ENCODE measurements around the gene OPA1. TPM values are rescaled to one million over a fixed set of nuclear protein-coding genes. Genes with fewer than 3 reads are reported as not detected.
"Not testable (repeated sequence)": the region's sequence is repeated elsewhere in the genome, so short reads cannot be mapped to it uniquely, and the experiment has no call there.

The OPA1 gene
- polyA plus RNA-seq, 1 donor = 45.5 TPM

- H3K4me3 ChIP-seq (ENCODE audit: low read length) = no peak overlapping the region
- H3K27me3 ChIP-seq (ENCODE audit: control insufficient read depth, insufficient read depth, low read length) = no peaks in the 10 kb centered on the region
- H3K36me3 ChIP-seq (ENCODE audit: control insufficient read depth, insufficient read depth, low read length) = no peaks in the 10 kb centered on the region
- peaks cover 3% of the 10 kb centered on the region for H3K4me1 ChIP-seq (ENCODE audit: control insufficient read depth, insufficient read depth, low read length)
- no peak for DNase-seq
- 100% methylated on average over 1 of the region's 1 CpG for WGBS (ENCODE audit: insufficient coverage, low lambda C conversion rate)
- no peaks in the 10 kb centered on the region for H3K9me3 ChIP-seq (ENCODE audit: control insufficient read depth, low read depth, low read length)
- H3K27ac ChIP-seq (ENCODE audit: low read length) = no peak overlapping the region
Observed at GRCh38 chr3:193589129-193589528, 3.9 kb upstream of the OPA1 start.

DNA sequence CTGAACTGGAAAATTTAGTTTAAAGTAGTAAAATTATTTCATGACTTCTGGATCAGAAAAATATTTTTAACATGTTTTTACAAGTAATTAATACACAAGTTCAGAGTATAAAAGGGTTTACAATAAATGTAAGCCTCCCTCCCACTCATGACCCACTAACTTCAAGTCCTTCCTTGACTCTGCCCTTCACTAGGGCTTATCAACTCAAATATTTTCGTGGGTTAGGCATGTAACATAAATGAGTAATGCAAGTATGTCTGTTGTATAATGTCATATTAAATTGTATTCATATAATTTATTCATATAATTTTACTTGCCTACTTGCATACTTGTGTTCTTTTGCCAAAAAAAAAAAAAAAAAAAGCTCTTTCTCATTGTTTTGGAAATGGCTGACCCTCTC, 3.4 kb upstream of the OPA1 start:
- no peak for DNase-seq
- Histone ChIP-seq H3K36me3 (ENCODE audit: control insufficient read depth, insufficient read depth, low read length) (no peaks in the 10 kb centered on the region), H3K9me3 (ENCODE audit: control insufficient read depth, low read depth, low read length) (no peaks in the 10 kb centered on the region), H3K27me3 (ENCODE audit: control insufficient read depth, insufficient read depth, low read length) (no peaks in the 10 kb centered on the region), H3K4me1 (ENCODE audit: control insufficient read depth, insufficient read depth, low read length) (peaks cover 3% of the 10 kb centered on the region), H3K27ac (ENCODE audit: low read length) (no peak overlapping the region), H3K4me3 (ENCODE audit: low read length) (no peak overlapping the region)
- no CpG with 5 or more reads among the region's 1 CpG for WGBS (ENCODE audit: insufficient coverage, low lambda C conversion rate)

DNA sequence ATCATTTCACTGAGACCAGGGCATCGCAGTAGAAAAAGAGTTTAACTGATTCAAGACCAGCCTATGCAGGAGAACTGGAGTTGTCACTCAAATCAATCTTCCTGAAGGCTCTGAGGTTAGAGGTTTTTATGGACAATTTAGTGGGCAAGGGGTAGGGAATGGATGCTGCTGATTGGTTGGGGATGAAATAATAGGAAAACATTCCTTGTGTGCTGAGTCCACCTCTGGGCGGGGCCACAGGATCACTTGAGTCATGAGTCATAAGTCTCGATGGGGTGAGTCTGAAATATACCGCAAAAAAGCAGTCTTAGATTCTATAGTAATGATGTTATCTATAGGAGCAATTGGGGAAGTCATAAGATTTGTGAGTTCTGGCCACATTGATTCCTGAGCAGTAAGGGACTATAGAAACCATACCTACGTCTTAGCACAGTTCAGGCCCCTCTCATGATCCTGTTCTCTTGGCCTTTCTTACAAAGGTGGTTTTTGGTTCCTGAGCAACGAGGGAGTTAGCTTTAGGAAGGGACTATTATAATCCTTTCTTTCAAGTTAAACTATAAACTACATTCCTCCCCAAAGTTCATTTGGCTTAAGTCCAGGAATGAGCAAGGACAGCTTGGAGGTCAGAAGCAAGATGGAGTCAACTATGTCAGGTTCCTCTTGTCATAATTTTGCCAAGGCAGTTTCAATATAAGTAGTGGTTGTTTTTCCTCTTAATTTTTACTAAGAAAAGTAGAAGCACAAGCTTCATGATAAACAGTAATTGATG, 2.7 kb upstream of the OPA1 start:
- 100% methylated on average over 1 of the region's 6 CpGs for WGBS (ENCODE audit: insufficient coverage, low lambda C conversion rate)
- peaks cover 6% of the 10 kb centered on the region for H3K4me1 ChIP-seq (ENCODE audit: control insufficient read depth, insufficient read depth, low read length)
- H3K9me3 ChIP-seq (ENCODE audit: control insufficient read depth, low read depth, low read length) = no peaks in the 10 kb centered on the region
- no peak overlapping the region for H3K4me3 ChIP-seq (ENCODE audit: low read length)
- DNase-seq = no peak
- no peak overlapping the region for H3K27ac ChIP-seq (ENCODE audit: low read length)
- H3K27me3 ChIP-seq (ENCODE audit: control insufficient read depth, insufficient read depth, low read length) = no peaks in the 10 kb centered on the region
- no peaks in the 10 kb centered on the region for H3K36me3 ChIP-seq (ENCODE audit: control insufficient read depth, insufficient read depth, low read length)

- Histone ChIP-seq H3K4me1 (ENCODE audit: control insufficient read depth, insufficient read depth, low read length) (peaks cover 6% of the 10 kb centered on the region), H3K27ac (ENCODE audit: low read length) (peak overlapping the region; percentile 79), H3K36me3 (ENCODE audit: control insufficient read depth, insufficient read depth, low read length) (no peaks in the 10 kb centered on the region), H3K9me3 (ENCODE audit: control insufficient read depth, low read depth, low read length) (no peaks in the 10 kb centered on the region), H3K27me3 (ENCODE audit: control insufficient read depth, insufficient read depth, low read length) (no peaks in the 10 kb centered on the region), H3K4me3 (ENCODE audit: low read length) (peak overlapping the region; percentile 69)
- 17% methylated on average over 1 of the region's 11 CpGs for WGBS (ENCODE audit: insufficient coverage, low lambda C conversion rate)
- DNase-seq = peak in 1 of 2 donors; percentile 14
Observed at GRCh38 chr3:193593668-193594030, 641 bp downstream of the OPA1 start.

GRCh38 chr3:193594946-193595689, 2.1 kb downstream of the OPA1 start:
- no peaks in the 10 kb centered on the region for H3K9me3 ChIP-seq (ENCODE audit: control insufficient read depth, low read depth, low read length)
- no peak overlapping the region for H3K27ac ChIP-seq (ENCODE audit: low read length)
- no peak overlapping the region for H3K4me3 ChIP-seq (ENCODE audit: low read length)
- H3K4me1 ChIP-seq (ENCODE audit: control insufficient read depth, insufficient read depth, low read length) = peaks cover 6% of the 10 kb centered on the region
- whole genome bisulfite sequencing (ENCODE audit: insufficient coverage, low lambda C conversion rate) = 100% methylated on average over 1 of the region's 1 CpG
- no peak for DNase-seq
- no peaks in the 10 kb centered on the region for H3K27me3 ChIP-seq (ENCODE audit: control insufficient read depth, insufficient read depth, low read length)
- H3K36me3 ChIP-seq (ENCODE audit: control insufficient read depth, insufficient read depth, low read length) = no peaks in the 10 kb centered on the region

GRCh38 chr3:193595939-193596487, 3.0 kb downstream of the OPA1 start:
- H3K4me3 ChIP-seq (ENCODE audit: low read length) = no peak overlapping the region
- no peaks in the 10 kb centered on the region for H3K9me3 ChIP-seq (ENCODE audit: control insufficient read depth, low read depth, low read length)
- no peaks in the 10 kb centered on the region for H3K27me3 ChIP-seq (ENCODE audit: control insufficient read depth, insufficient read depth, low read length)
- H3K4me1 ChIP-seq (ENCODE audit: control insufficient read depth, insufficient read depth, low read length) = peaks cover 6% of the 10 kb centered on the region
- H3K27ac ChIP-seq (ENCODE audit: low read length) = no peak overlapping the region
- H3K36me3 ChIP-seq (ENCODE audit: control insufficient read depth, insufficient read depth, low read length) = no peaks in the 10 kb centered on the region
- 97% methylated on average over 5 of the region's 5 CpGs for WGBS (ENCODE audit: insufficient coverage, low lambda C conversion rate)
- DNase-seq = no peak

GRCh38 chr3:193598202-193598601, 5.2 kb downstream of the OPA1 start:
- Histone ChIP-seq H3K27me3 (ENCODE audit: control insufficient read depth, insufficient read depth, low read length) (no peaks in the 10 kb centered on the region), H3K4me1 (ENCODE audit: control insufficient read depth, insufficient read depth, low read length) (peaks cover 3% of the 10 kb centered on the region), H3K27ac (ENCODE audit: low read length) (no peak overlapping the region), H3K36me3 (ENCODE audit: control insufficient read depth, insufficient read depth, low read length) (no peaks in the 10 kb centered on the region), H3K4me3 (ENCODE audit: low read length) (no peak overlapping the region), H3K9me3 (ENCODE audit: control insufficient read depth, low read depth, low read length) (no peaks in the 10 kb centered on the region)
- DNase-seq = no peak
- WGBS (ENCODE audit: insufficient coverage, low lambda C conversion rate) = 100% methylated on average over 2 of the region's 2 CpGs

GRCh38 chr3:193599393-193599792, 6.4 kb downstream of the OPA1 start:
- Histone ChIP-seq H3K27me3 (ENCODE audit: control insufficient read depth, insufficient read depth, low read length) (no peaks in the 10 kb centered on the region), H3K4me1 (ENCODE audit: control insufficient read depth, insufficient read depth, low read length) (peaks cover 3% of the 10 kb centered on the region), H3K27ac (ENCODE audit: low read length) (no peak overlapping the region), H3K9me3 (ENCODE audit: control insufficient read depth, low read depth, low read length) (no peaks in the 10 kb centered on the region), H3K36me3 (ENCODE audit: control insufficient read depth, insufficient read depth, low read length) (no peaks in the 10 kb centered on the region), H3K4me3 (ENCODE audit: low read length) (no peak overlapping the region)
- 100% methylated on average over 1 of the region's 1 CpG for WGBS (ENCODE audit: insufficient coverage, low lambda C conversion rate)
- no peak for DNase-seq

- no peak overlapping the region for H3K27ac ChIP-seq (ENCODE audit: low read length)
- H3K36me3 ChIP-seq (ENCODE audit: control insufficient read depth, insufficient read depth, low read length) = no peaks in the 10 kb centered on the region
- no peaks in the 10 kb centered on the region for H3K27me3 ChIP-seq (ENCODE audit: control insufficient read depth, insufficient read depth, low read length)
- DNase-seq = peak; percentile 19 to 37
- no CpG with 5 or more reads among the region's 2 CpGs for WGBS (ENCODE audit: insufficient coverage, low lambda C conversion rate)
- no peaks in the 10 kb centered on the region for H3K4me1 ChIP-seq (ENCODE audit: control insufficient read depth, insufficient read depth, low read length)
- no peaks in the 10 kb centered on the region for H3K9me3 ChIP-seq (ENCODE audit: control insufficient read depth, low read depth, low read length)
- no peak overlapping the region for H3K4me3 ChIP-seq (ENCODE audit: low read length)
Observed at GRCh38 chr3:193605876-193606275, 12.9 kb downstream of the OPA1 start.

GRCh38 chr3:193606892-193607291, 13.9 kb downstream of the OPA1 start:
- not testable (repeated sequence) for DNase-seq; H3K27ac ChIP-seq (ENCODE audit: low read length); H3K27me3 ChIP-seq (ENCODE audit: control insufficient read depth, insufficient read depth, low read length); H3K4me3 ChIP-seq (ENCODE audit: low read length); H3K36me3 ChIP-seq (ENCODE audit: control insufficient read depth, insufficient read depth, low read length); H3K4me1 ChIP-seq (ENCODE audit: control insufficient read depth, insufficient read depth, low read length); H3K9me3 ChIP-seq (ENCODE audit: control insufficient read depth, low read depth, low read length)

Data from large intestine (tissue), 3 donors.